ENCODE results near the gene SRMS. TPM values are rescaled to one million over a fixed set of nuclear protein-coding genes. Genes with fewer than 3 reads are reported as not detected.
A peak's percentile ranks its signal among the peaks of the same experiment; 100 is the strongest.

SRMS gene
- total RNA-seq, 1 experiment from 2014 or later: 3.2 TPM

GRCh38 chr20:63570281-63571086 is 22.9 kb upstream of the SRMS start:
- TF ChIP-seq FOSL1 (IDR thresholded peaks at IDR 0.05; ENCODE audit: low read depth): no peak
- TF ChIP-seq POLR2AphosphoS5 (IDR thresholded peaks at IDR 0.05; ENCODE audit: low read depth, low read length): peak; percentile 15; the same call in 1 of the 2 replicates
- no peak for TF ChIP-seq EZH2 (IDR thresholded peaks at IDR 0.05)
- no peak for TF ChIP-seq YY1 (IDR thresholded peaks at IDR 0.05; ENCODE audit: extremely low read depth, insufficient replicate concordance, low read depth, low read length)
- TF ChIP-seq ELF1 (IDR thresholded peaks at IDR 0.05; ENCODE audit: borderline replicate concordance, low read depth): no peak
- no peak for TF ChIP-seq MAX (IDR thresholded peaks at IDR 0.05)
- no peak for TF ChIP-seq ZFX (IDR thresholded peaks at IDR 0.05)
- TF ChIP-seq POLR2A (IDR thresholded peaks at IDR 0.05; ENCODE audit: borderline replicate concordance, extremely low read depth, insufficient read depth, insufficient read length): no peak
- Histone ChIP-seq H3K36me3 (ENCODE audit: control insufficient read depth in 1 of 2, insufficient read depth in 2 of 2, low read length in 2 of 2) (no peaks in the 10 kb centered on the region), H3K4me3 (replicated peaks in 1 of 2; ENCODE audit: low read depth in 1 of 2, low read length in 2 of 2) (no peak overlapping the region), H3K9me3 (ENCODE audit: control insufficient read depth in 1 of 2, insufficient read depth in 1 of 2, low read depth in 1 of 2, low read length in 2 of 2) (no peaks in the 10 kb centered on the region), H3K79me2 (ENCODE audit: insufficient read depth, low read length) (peaks cover 4% of the 10 kb centered on the region; the same call in 1 of the 2 replicates), H3K9me2 (ENCODE audit: insufficient read depth) (no peaks in the 10 kb centered on the region), H3K27ac (ENCODE audit: low read depth, low read length) (no peak overlapping the region), H3K4me1 (ENCODE audit: control insufficient read depth in 1 of 2, insufficient read depth in 2 of 2, low read length in 2 of 2) (peaks cover 12 to 23% of the 10 kb centered on the region in 2 experiments), H2AFZ (ENCODE audit: low read depth, low read length, poor library complexity, severe bottlenecking) (no peak overlapping the region), H3K4me2 (ENCODE audit: low read length) (no peak overlapping the region), H4K20me1 (ENCODE audit: insufficient read depth) (no peaks in the 10 kb centered on the region), H3K27me3 (ENCODE audit: insufficient read depth, low read length) (no peaks in the 10 kb centered on the region), H3K9ac (ENCODE audit: low read length) (no peak overlapping the region)
- DNase-seq (ENCODE audit: low read depth, low spot score): no peak
- ChIA-PET POLR2A (interaction anchor here (0.6 kb wide), 1 partner anchor 332 kb away, joined by 3 read pairs; no protein-coding TSS in a partner anchor), RAD21 (ENCODE audit: low non-redundant PET in 1 of 2, low total read pairs in 2 of 2, uncharacterized antibody in 2 of 2, unreplicated experiment in 2 of 2) (no interaction called here), CTCF (no interaction called here)
- BruUV-seq (replicated peaks): no TSS peak
- no peak for ATAC-seq
- intact Hi-C loops (cut with micrococcal nuclease): loop anchor here (10.0 kb wide), 1 partner anchor 54 kb away; the partner anchor contains the start of gene GMEB2
